ENCODE data around the gene LCN6. TPM values are rescaled to one million over a fixed set of nuclear protein-coding genes. Genes with fewer than 3 reads are reported as not detected.

LCN6 gene
- total RNA-seq, 2 donors from 2014 or later: 6.4 to 9.3 TPM

- no peaks in the 10 kb centered on the region for H3K36me3 ChIP-seq
- no peaks in the 10 kb centered on the region for H3K27me3 ChIP-seq
- H3K4me1 ChIP-seq: peaks cover 0 to under 1% of the 10 kb centered on the region in 2 donors
- H3K27ac ChIP-seq: no peak overlapping the region
- no peak overlapping the region for H3K4me3 ChIP-seq
- TF ChIP-seq CTCF (IDR thresholded peaks at IDR 0.05): no peak
- no peaks in the 10 kb centered on the region for H3K9me3 ChIP-seq
- no peak for DNase-seq (ENCODE audit: low spot score)
These were observed 13.4 kb downstream of the LCN6 start for GRCh38 chr9:136734837-136735496.

- peaks cover 0 to 14% of the 10 kb centered on the region in 2 donors for H3K4me1 ChIP-seq
- TF ChIP-seq CTCF (IDR thresholded peaks at IDR 0.05): no peak
- H3K9me3 ChIP-seq: no peaks in the 10 kb centered on the region
- H3K27ac ChIP-seq: no peak overlapping the region
- H3K4me3 ChIP-seq: no peak overlapping the region
- no peak for DNase-seq (ENCODE audit: low spot score)
- no peaks in the 10 kb centered on the region for H3K27me3 ChIP-seq
- no peaks in the 10 kb centered on the region for H3K36me3 ChIP-seq
These were observed 14.7 kb downstream of the LCN6 start for GRCh38 chr9:136733611-136734010.

- H3K4me1 ChIP-seq: peaks cover 0 to 18% of the 10 kb centered on the region in 2 donors
- DNase-seq (ENCODE audit: low spot score): no peak
These were observed 15.7 kb downstream of the LCN6 start for GRCh38 chr9:136732444-136733178.

GRCh38 chr9:136729926-136730325 lies 18.4 kb downstream of the LCN6 start:
- DNase-seq (ENCODE audit: low spot score): no peak
- Histone ChIP-seq H3K4me1 (peaks cover 0 to 45% of the 10 kb centered on the region in 2 donors), H3K36me3 (peaks cover 20% of the 10 kb centered on the region), H3K27ac (no peak overlapping the region), H3K27me3 (no peaks in the 10 kb centered on the region), H3K4me3 (no peak overlapping the region), H3K9me3 (no peaks in the 10 kb centered on the region)
- TF ChIP-seq CTCF (IDR thresholded peaks at IDR 0.05): no peak

More at GRCh38 chr9:136732444-136733178, 15.7 kb downstream of the LCN6 start:
- H3K4me3 ChIP-seq: no peak overlapping the region
- H3K9me3 ChIP-seq: no peaks in the 10 kb centered on the region
- H3K36me3 ChIP-seq: no peaks in the 10 kb centered on the region
- TF ChIP-seq CTCF (IDR thresholded peaks at IDR 0.05): no peak
- H3K27me3 ChIP-seq: no peaks in the 10 kb centered on the region
- no peak overlapping the region for H3K27ac ChIP-seq

GRCh38 chr9:136729144-136729543 lies 19.2 kb downstream of the LCN6 start:
- no peak for DNase-seq (ENCODE audit: low spot score)
- Histone ChIP-seq H3K27ac (peak overlapping the region in 1 of 2 donors; percentile 86), H3K9me3 (no peaks in the 10 kb centered on the region), H3K27me3 (no peaks in the 10 kb centered on the region), H3K4me1 (peaks cover 0 to 53% of the 10 kb centered on the region in 2 donors), H3K36me3 (peaks cover 27% of the 10 kb centered on the region), H3K4me3 (peak overlapping the region; percentile 82 to 90)
- no peak for TF ChIP-seq CTCF (IDR thresholded peaks at IDR 0.05)

All from right atrium auricular region (tissue), 2 donors.